GM19025 (cell line): Measurements from ENCODE around the gene PLP1.

Experiments
- ATAC-seq: cut with Tn5 transposase; IDR thresholded peaks from one replicate; pipeline ENCODE4 v1.9.1; 2021; ENCODE audit warnings: mild to moderate bottlenecking, low read depth, moderate library complexity; ENCODE audit not compliant: unreplicated experiment

Gene PLP1

DNA sequence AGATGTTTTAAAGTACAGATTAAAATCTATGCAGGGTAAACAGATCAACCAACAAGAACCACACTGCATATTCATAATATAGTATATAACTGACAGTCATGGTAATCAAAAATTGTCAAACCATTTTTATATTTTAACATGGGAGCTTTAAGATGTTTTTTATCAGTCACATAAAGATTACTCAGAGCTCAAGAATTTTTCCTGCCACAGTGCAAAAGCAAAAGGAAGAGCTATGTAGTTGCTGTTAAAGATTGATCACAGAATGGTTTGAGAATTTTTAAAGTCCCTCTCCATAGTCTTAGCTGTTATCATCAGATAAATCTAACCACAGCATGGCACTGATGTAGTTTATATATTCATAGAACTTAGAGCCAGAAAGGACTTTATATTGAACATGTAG is 47.0 kb downstream of the PLP1 start:
- ATAC-seq = no peak

- ATAC-seq = no peak
Observed at GRCh38 chrX:103825881-103826280, 49.2 kb downstream of the PLP1 start.

DNA sequence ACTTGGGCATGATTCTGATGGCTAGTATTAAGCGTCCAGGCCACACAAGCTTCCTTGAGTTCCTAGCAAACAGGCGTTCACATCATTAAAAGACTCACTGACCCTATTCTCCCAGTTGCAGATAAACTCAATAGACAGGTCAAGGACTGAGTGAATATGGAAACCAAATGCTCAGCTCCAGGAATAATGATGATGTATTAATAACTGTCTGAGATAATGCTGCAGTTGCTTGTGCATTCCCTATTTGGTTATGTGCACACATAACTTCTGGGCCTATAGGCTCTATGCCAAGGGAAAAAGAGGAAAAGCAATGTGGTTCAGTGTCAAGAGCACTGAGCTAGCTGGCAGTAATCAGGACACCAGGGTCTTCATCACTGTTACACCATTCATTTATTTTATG is 51.9 kb downstream of the PLP1 start:
- no peak for ATAC-seq

- ATAC-seq = no peak
Observed at GRCh38 chrX:103830848-103831247, 54.2 kb downstream of the PLP1 start.

- peak; percentile 83 for ATAC-seq
Observed at GRCh38 chrX:103831342-103831802, 54.7 kb downstream of the PLP1 start.

- ATAC-seq = peak; percentile 49
Observed at GRCh38 chrX:103831803-103832544, 55.3 kb downstream of the PLP1 start, which contains the start of gene RAB9B. RAB9B (minus strand) TSS chrX:103832257; CDS start chrX:103825784, 6,473 bp downstream.

- ATAC-seq = no peak
Observed at GRCh38 chrX:103839404-103839803, 62.8 kb downstream of the PLP1 start.
